Liver (tissue), 9 donors: ENCODE results near the gene PNKP. TPM values are rescaled to one million over a fixed set of nuclear protein-coding genes. Genes with fewer than 3 reads are reported as not detected.

Experiments used
- DNase-seq: peaks from one replicate; pipeline ENCODE4 v3.0.0-alpha.2; 2017; ENCODE audit warnings: low spot score
- H3K27ac ChIP-seq, 2 donors: one replicate each; pipeline ENCODE4 v1.7.0; 2013; ENCODE audit warnings: inconsistent platforms in 2 of 2, low read length in 2 of 2, control low read depth in 1 of 2, low read depth in 1 of 2, mild to moderate bottlenecking in 1 of 2
- H3K27me3 ChIP-seq, 4 donors: one replicate each; pipeline versions ENCODE4 v1.6.1 to v1.7.0; 2013; ENCODE audit warnings: low read length in 3 of 4, inconsistent platforms in 1 of 4, mild to moderate bottlenecking in 1 of 4, moderate library complexity in 1 of 4; ENCODE audit not compliant: control insufficient read depth in 4 of 4, insufficient read depth in 4 of 4
- H3K36me3 ChIP-seq, 4 donors: one replicate each; pipeline versions ENCODE4 v1.6.1 to v1.7.0; 2013; ENCODE audit warnings: low read length in 3 of 4, mild to moderate bottlenecking in 3 of 4, low read depth in 1 of 4, moderate library complexity in 1 of 4; ENCODE audit not compliant: control insufficient read depth in 4 of 4, insufficient read depth in 3 of 4
- H3K4me1 ChIP-seq, 4 donors: one replicate each; pipeline versions ENCODE4 v1.6.1 to v1.7.0; 2013; ENCODE audit warnings: low read length in 3 of 4, mild to moderate bottlenecking in 3 of 4, moderate library complexity in 1 of 4; ENCODE audit not compliant: control insufficient read depth in 4 of 4, insufficient read depth in 4 of 4
- H3K4me3 ChIP-seq, 3 donors: one replicate each; pipeline versions ENCODE4 v1.6.1 to v1.7.0; 2013; ENCODE audit warnings: low read length in 3 of 3, control low read depth in 1 of 3, low read depth in 1 of 3, mild to moderate bottlenecking in 1 of 3
- H3K9ac ChIP-seq, 2 donors: one replicate each; pipeline ENCODE4 v1.7.0; 2013; ENCODE audit warnings: low read length in 2 of 2, mild to moderate bottlenecking in 2 of 2, moderate library complexity in 2 of 2, control low read depth in 1 of 2, low read depth in 1 of 2
- H3K9me3 ChIP-seq, 4 donors: one replicate each; pipeline versions ENCODE4 v1.6.1 to v1.7.0; 2013; ENCODE audit warnings: low read length in 3 of 4; ENCODE audit not compliant: control insufficient read depth in 4 of 4
- CTCF ChIP-seq: fragments of 150-350 bp; IDR thresholded peaks from 2 replicates; pipeline ENCODE4 v1.5.1; 2017; ENCODE audit warnings: improper control_type of control experiment, low read depth, low read length; ENCODE audit not compliant: missing input control
- FOXA2 ChIP-seq: IDR thresholded peaks from 2 replicates; pipeline ENCODE4 v1.6.1; 2016; ENCODE audit warnings: antibody characterized with exemption
- GABPA ChIP-seq, 2 donors: IDR thresholded peaks in 1 of 2; conservative IDR thresholded peaks in 1 of 2; 2 replicates each; pipeline ENCODE4 v1.6.1; 2016; ENCODE audit warnings: antibody characterized with exemption in 2 of 2, mild to moderate bottlenecking in 1 of 2, moderate library complexity in 1 of 2
- HNF4A ChIP-seq, 2 donors: conservative IDR thresholded peaks; 2 replicates each; pipeline ENCODE4 v1.6.1; 2016; ENCODE audit warnings: antibody characterized with exemption in 2 of 2, mild to moderate bottlenecking in 2 of 2
- HNF4G ChIP-seq: IDR thresholded peaks from 2 replicates; pipeline ENCODE4 v1.6.1; 2016; ENCODE audit warnings: antibody characterized with exemption
- MAX ChIP-seq: IDR thresholded peaks from 2 replicates; pipeline ENCODE4 v1.6.1; 2016; ENCODE audit warnings: antibody characterized with exemption
- NR2F2 ChIP-seq: IDR thresholded peaks from 2 replicates; pipeline ENCODE4 v1.6.1; 2016; ENCODE audit warnings: antibody characterized with exemption
- YY1 ChIP-seq: IDR thresholded peaks from 2 replicates; pipeline ENCODE4 v1.6.1; 2016; ENCODE audit warnings: antibody characterized with exemption, mild to moderate bottlenecking
- ZBTB33 ChIP-seq: IDR thresholded peaks from 2 replicates; pipeline ENCODE4 v1.6.1; 2016; ENCODE audit warnings: antibody characterized with exemption
- WGBS: extraction: QIAGEN DNeasy Blood & Tissue Kit; methylation state at CpG from one replicate; pipeline ENCODE4 v1.1.7; 2013; 5-methylcytosine and 5-hydroxymethylcytosine counted together
- polyA plus RNA-seq, 2 donors: library from polyadenylated mRNA; stranded (reverse) in 1 of 2; unstranded in 1 of 2; fragments of 200-250 nt in 1 of 2; fragments of >200 nt in 1 of 2; fragmentation: Nextera tagmentation in 1 of 2; extraction: Ambion mirVana in 1 of 2; gene quantifications; one replicate each; pipeline versions ENCODE4 v1.2.1 to v1.2.3, GENCODE V29; 2013 to 2015
- total RNA-seq, 2 donors: library from RNA; depleted of rRNA; stranded (reverse); fragments of >200 nt; gene quantifications; one replicate each; pipeline ENCODE4 v1.2.3, GENCODE V29; 2014
- TF ChIP-seq, protein P1 (sequence below): IDR thresholded peaks from 2 replicates; pipeline ENCODE4 v1.6.1; 2016; ENCODE audit warnings: antibody characterized with exemption, mild to moderate bottlenecking
- donor health status: healthy.
- donor health status: healthy.
- donor health status: healthy.
- donor health status: healthy.
- donor health status: healthy.

PNKP gene
- total and polyA plus RNA-seq, 4 donors = 17.3 to 30.9 (median 19.8) TPM

GRCh38 chr19:49838885-49839588, 28.3 kb downstream of the PNKP start (continued):
- TF ChIP-seq, protein P1, sequence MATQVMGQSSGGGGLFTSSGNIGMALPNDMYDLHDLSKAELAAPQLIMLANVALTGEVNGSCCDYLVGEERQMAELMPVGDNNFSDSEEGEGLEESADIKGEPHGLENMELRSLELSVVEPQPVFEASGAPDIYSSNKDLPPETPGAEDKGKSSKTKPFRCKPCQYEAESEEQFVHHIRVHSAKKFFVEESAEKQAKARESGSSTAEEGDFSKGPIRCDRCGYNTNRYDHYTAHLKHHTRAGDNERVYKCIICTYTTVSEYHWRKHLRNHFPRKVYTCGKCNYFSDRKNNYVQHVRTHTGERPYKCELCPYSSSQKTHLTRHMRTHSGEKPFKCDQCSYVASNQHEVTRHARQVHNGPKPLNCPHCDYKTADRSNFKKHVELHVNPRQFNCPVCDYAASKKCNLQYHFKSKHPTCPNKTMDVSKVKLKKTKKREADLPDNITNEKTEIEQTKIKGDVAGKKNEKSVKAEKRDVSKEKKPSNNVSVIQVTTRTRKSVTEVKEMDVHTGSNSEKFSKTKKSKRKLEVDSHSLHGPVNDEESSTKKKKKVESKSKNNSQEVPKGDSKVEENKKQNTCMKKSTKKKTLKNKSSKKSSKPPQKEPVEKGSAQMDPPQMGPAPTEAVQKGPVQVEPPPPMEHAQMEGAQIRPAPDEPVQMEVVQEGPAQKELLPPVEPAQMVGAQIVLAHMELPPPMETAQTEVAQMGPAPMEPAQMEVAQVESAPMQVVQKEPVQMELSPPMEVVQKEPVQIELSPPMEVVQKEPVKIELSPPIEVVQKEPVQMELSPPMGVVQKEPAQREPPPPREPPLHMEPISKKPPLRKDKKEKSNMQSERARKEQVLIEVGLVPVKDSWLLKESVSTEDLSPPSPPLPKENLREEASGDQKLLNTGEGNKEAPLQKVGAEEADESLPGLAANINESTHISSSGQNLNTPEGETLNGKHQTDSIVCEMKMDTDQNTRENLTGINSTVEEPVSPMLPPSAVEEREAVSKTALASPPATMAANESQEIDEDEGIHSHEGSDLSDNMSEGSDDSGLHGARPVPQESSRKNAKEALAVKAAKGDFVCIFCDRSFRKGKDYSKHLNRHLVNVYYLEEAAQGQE = no peak
- TF ChIP-seq GABPA (IDR thresholded peaks at IDR 0.05 in 1 of 2, conservative IDR thresholded peaks at IDR 0.05 in 1 of 2) (no peak), MAX (no peak)

- H3K4me3 ChIP-seq = no peak overlapping the region
- DNase-seq = no peak
- H3K4me1 ChIP-seq = no peaks in the 10 kb centered on the region
- no peaks in the 10 kb centered on the region for H3K9me3 ChIP-seq
- H3K36me3 ChIP-seq = peaks cover 6 to 43% (median 23%) of the 10 kb centered on the region in 4 donors
- H3K27ac ChIP-seq = no peak overlapping the region
- H3K9ac ChIP-seq = no peak overlapping the region
- TF ChIP-seq, protein P1 = no peak
- no peak for TF ChIP-seq CTCF
- TF ChIP-seq ZBTB33 = no peak
- TF ChIP-seq FOXA2 = no peak
- TF ChIP-seq GABPA (IDR thresholded peaks at IDR 0.05 in 1 of 2, conservative IDR thresholded peaks at IDR 0.05 in 1 of 2) = no peak
- TF ChIP-seq NR2F2 = no peak
- TF ChIP-seq HNF4G = no peak
- no peak for TF ChIP-seq HNF4A (conservative IDR thresholded peaks at IDR 0.05)
- TF ChIP-seq YY1 = no peak
- WGBS = 98% methylated on average over 9 of the region's 9 CpGs
- H3K27me3 ChIP-seq = no peaks in the 10 kb centered on the region
These were observed 30.0 kb downstream of the PNKP start for GRCh38 chr19:49837425-49837824.
